D721Med (cell line): ENCODE data around the gene SLC38A10.

Experiments
- DNase-seq: peaks from one replicate; pipeline ENCODE4 v3.0.0; 2011; ENCODE audit warnings: low spot score; ENCODE audit not compliant: insufficient read length
- FAIRE-seq: peaks from 2 replicates; lab custom pipeline; 2011; peaks lifted over from hg19 to GRCh38; lab: Jason Lieb, UNC
- CTCF ChIP-seq: IDR thresholded peaks from 2 replicates; pipeline ENCODE4 v1.5.1; 2012; ENCODE audit warnings: mild to moderate bottlenecking, control low read depth; ENCODE audit not compliant: insufficient read depth; ENCODE audit errors: missing control alignments

Gene SLC38A10

GRCh38 chr17:81264640-81265039 is 30.5 kb downstream of the SLC38A10 start:
- no peak for FAIRE-seq
- DNase-seq = no peak

GRCh38 chr17:81263371-81264181 is 31.5 kb downstream of the SLC38A10 start:
- FAIRE-seq (no peak), DNase-seq (no peak)
- no peak for TF ChIP-seq CTCF

More at GRCh38 chr17:81264640-81265039, 30.5 kb downstream of the SLC38A10 start:
- TF ChIP-seq CTCF = no peak

GRCh38 chr17:81261582-81262336 is 33.3 kb downstream of the SLC38A10 start:
- no peak for FAIRE-seq
- TF ChIP-seq CTCF = no peak
- DNase-seq = no peak

- no peak for FAIRE-seq
- TF ChIP-seq CTCF = no peak
- DNase-seq = no peak
These were observed 34.0 kb downstream of the SLC38A10 start for GRCh38 chr17:81261096-81261495.

- TF ChIP-seq CTCF = no peak
- DNase-seq = no peak
- FAIRE-seq = no peak
These were observed 34.5 kb downstream of the SLC38A10 start for GRCh38 chr17:81260641-81261040.

- no peak for FAIRE-seq
- TF ChIP-seq CTCF = no peak
These were observed 34.9 kb downstream of the SLC38A10 start for GRCh38 chr17:81260171-81260570.

GRCh38 chr17:81259058-81259605 is 36.0 kb downstream of the SLC38A10 start:
- FAIRE-seq (no peak), DNase-seq (no peak)
- TF ChIP-seq CTCF = no peak

More at GRCh38 chr17:81260171-81260570, 34.9 kb downstream of the SLC38A10 start:
- DNase-seq = no peak
